K562 (cell line): ENCODE results near the gene DRAXIN. TPM values are rescaled to one million over a fixed set of nuclear protein-coding genes. Genes with fewer than 3 reads are reported as not detected.
A peak's percentile ranks its signal among the peaks of the same experiment; 100 is the strongest.

ENCODE experiments used
- CREB3 ChIP-seq: fragments of 450-650 bp; conservative IDR thresholded peaks from 2 replicates; pipeline ENCODE4 v1.6.1; 2016; ENCODE audit warnings: missing genetic modification characterization, low read depth, mild to moderate bottlenecking, missing compliant biosample characterization, moderate library complexity
- DEAF1 ChIP-seq: fragments of 450-650 bp; formaldehyde crosslinking; IDR thresholded peaks from 2 replicates; pipeline ENCODE4 v1.4.0; 2020; ENCODE audit warnings: mild to moderate bottlenecking, moderate library complexity
- HEY1 ChIP-seq: fragments of 250-450 bp; sonication (Bioruptor Pico); IDR thresholded peaks from 2 replicates; pipeline ENCODE4 v1.5.0; 2020; ENCODE audit warnings: mild to moderate bottlenecking, moderate library complexity, borderline replicate concordance
- KAT7 ChIP-seq: sonication (generic); formaldehyde crosslinking; IDR thresholded peaks from 2 replicates; pipeline ENCODE4 v1.8.0; 2022; ENCODE audit warnings: missing genetic modification reagents, mild to moderate bottlenecking, borderline replicate concordance
- MLX ChIP-seq, 2 experiments: fragments of 450-650 bp in 1 of 2; sonication (generic) in 1 of 2; formaldehyde crosslinking; conservative IDR thresholded peaks; 2 replicates each; pipeline versions ENCODE4 v1.4.0 to v1.8.1; 2020 to 2022; ENCODE audit warnings: mild to moderate bottlenecking in 1 of 2, missing genetic modification reagents in 1 of 2
- MYNN ChIP-seq, 2 experiments: sonication (generic); formaldehyde crosslinking in 1 of 2; IDR thresholded peaks; 2 replicates each; pipeline versions ENCODE4 v1.5.0 to v1.6.1; 2016 to 2020; ENCODE audit warnings: antibody characterized with exemption in 1 of 2, missing genetic modification reagents in 1 of 2
- NCOA1 ChIP-seq: fragments of 450-650 bp; IDR thresholded peaks from 2 replicates; pipeline ENCODE4 v1.6.1; 2016; ENCODE audit warnings: low read depth
- POLR3A ChIP-seq: IDR thresholded peaks from 2 replicates; pipeline ENCODE4 v1.6.1; 2011; ENCODE audit warnings: borderline replicate concordance, mild to moderate bottlenecking, moderate library complexity; ENCODE audit not compliant: insufficient read length, insufficient read depth; ENCODE audit errors: extremely low read depth
- PRMT5 ChIP-seq: sonication (generic); formaldehyde crosslinking; IDR thresholded peaks from 2 replicates; pipeline ENCODE4 v1.5.0; 2020; ENCODE audit warnings: missing genetic modification reagents
- RAD21 ChIP-seq, 2 experiments: fragments of 250-450 bp in 1 of 2; fragments of 450-650 bp in 1 of 2; sonication (Bioruptor Pico) in 1 of 2; formaldehyde crosslinking in 1 of 2; IDR thresholded peaks in 1 of 2; conservative IDR thresholded peaks in 1 of 2; 2 replicates each; pipeline versions ENCODE4 v1.4.0 to v1.8.0; 2020 to 2022; ENCODE audit warnings: mild to moderate bottlenecking in 2 of 2, moderate library complexity in 1 of 2
- RBM14 ChIP-seq: fragments of 200-400 bp; formaldehyde crosslinking; IDR thresholded peaks from 2 replicates; pipeline ENCODE4 v1.6.1; 2018; ENCODE audit warnings: low read depth, mild to moderate bottlenecking, low read length, moderate library complexity, borderline replicate concordance; ENCODE audit not compliant: insufficient read depth
- SAFB ChIP-seq: fragments of 200-400 bp; formaldehyde crosslinking; IDR thresholded peaks from 2 replicates; pipeline ENCODE4 v1.6.1; 2017; ENCODE audit warnings: low read depth, low read length, borderline replicate concordance
- TARDBP ChIP-seq: fragments of 450-650 bp; IDR thresholded peaks from 2 replicates; pipeline ENCODE4 v1.6.1; 2016
- TSHZ1 ChIP-seq: fragments of 250-450 bp; sonication (Bioruptor Pico); IDR thresholded peaks from 2 replicates; pipeline ENCODE4 v1.4.0; 2020; ENCODE audit warnings: mild to moderate bottlenecking, moderate library complexity
- ZFPM2 ChIP-seq: fragments of 250-450 bp; sonication (Bioruptor Pico); IDR thresholded peaks from 2 replicates; pipeline ENCODE4 v1.5.1; 2022; ENCODE audit warnings: mild to moderate bottlenecking
- ZNF124 ChIP-seq: sonication (generic); formaldehyde crosslinking; IDR thresholded peaks from 2 replicates; pipeline ENCODE4 v1.8.1; 2022; ENCODE audit warnings: missing genetic modification reagents
- ZNF589 ChIP-seq: fragments of 200-800 bp; sonication (Bioruptor generic); IDR thresholded peaks from 2 replicates; pipeline ENCODE4 v1.6.1; 2016; ENCODE audit warnings: low read depth, missing genetic modification characterization, missing compliant biosample characterization
- ZNF766 ChIP-seq: fragments of 200-800 bp; sonication (Bioruptor generic); conservative IDR thresholded peaks from 2 replicates; pipeline ENCODE4 v1.6.1; 2016; ENCODE audit warnings: missing genetic modification characterization, missing compliant biosample characterization
- polyA plus RNA-seq, 8 experiments: library from polyadenylated mRNA; depleted of rRNA in 4 of 8; stranded (reverse) in 5 of 8; unstranded in 3 of 8; fragments of >200 nt; fragmentation: Nextera tagmentation in 2 of 8; fragmentation: Illumina TruSeq in 1 of 8; extraction: Ambion mirVana in 2 of 8; extraction: Trizol in 1 of 8; gene quantifications; 2 replicates each; pipeline versions ENCODE4 v1.2.1 to v1.2.3, GENCODE V29; 2011 to 2014; ENCODE audit warnings: inconsistent platforms in 1 of 8, missing spikeins in 1 of 8
- total RNA-seq, 7 experiments: library from RNA; depleted of rRNA in 6 of 7; stranded (reverse); fragments of >200 nt in 6 of 7; fragmentation: Illumina TruSeq in 2 of 7; extraction: Trizol in 2 of 7; gene quantifications; 2 replicates each; pipeline versions ENCODE4 v1.2.1 to v1.2.3, GENCODE V29; 2011 to 2021; ENCODE audit warnings: low replicate concordance in 1 of 7

Gene DRAXIN
- total and polyA plus RNA-seq, 9 of the 15 experiments (the other 6 are each of a cell fraction or from before 2014, with no cell fraction given), result 0.01 to 0.04 (median 0.01) TPM; not detected in 6

DNA sequence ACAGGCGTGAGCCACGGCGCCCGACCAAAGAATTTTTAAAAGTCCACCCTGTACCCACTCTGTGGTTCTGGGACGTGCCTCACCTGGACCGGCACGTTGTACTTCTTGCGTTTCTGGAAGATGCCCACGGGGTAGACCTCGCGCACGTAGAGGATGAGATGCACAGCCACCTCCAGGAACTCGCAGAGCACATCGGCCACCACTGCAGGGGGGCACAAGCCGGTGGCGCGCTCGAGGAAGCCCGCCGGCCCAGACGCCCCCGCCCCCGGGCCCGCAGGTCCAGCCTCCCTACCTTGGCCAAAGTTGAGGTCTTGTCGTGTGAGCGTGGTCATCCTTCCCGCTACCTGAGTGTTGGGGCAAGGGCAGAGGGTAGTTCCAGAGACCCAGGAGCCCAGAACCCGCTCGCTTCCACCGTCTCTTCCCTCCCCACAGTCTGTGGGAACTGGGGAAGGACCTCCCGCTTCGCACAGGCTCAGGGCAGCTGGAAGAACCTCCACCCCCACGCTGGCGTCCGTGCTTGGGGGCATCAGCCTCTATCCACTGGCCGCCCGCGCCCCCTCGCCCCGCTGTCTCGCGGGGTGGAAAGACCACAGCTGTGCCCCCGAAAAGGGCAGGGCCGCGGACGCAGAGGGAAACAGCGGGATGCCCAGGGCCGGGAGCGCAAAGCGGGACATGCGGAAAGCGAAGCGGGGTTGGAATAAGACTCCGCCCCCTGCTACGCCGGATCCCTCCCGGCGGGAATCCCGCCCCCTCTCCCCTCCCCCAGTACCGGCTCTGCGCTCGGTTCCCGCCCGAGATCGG, 11.0 kb upstream of the DRAXIN start (continued):
- TF ChIP-seq TSHZ1 (CRISPR knock-in tag), result 0 out of 2 replicates have a peak, but pooled peaks have one; percentile 51
- TF ChIP-seq KAT7, result peak; percentile 76; the same call in 1 of the 2 replicates
- no peak for TF ChIP-seq NCOA1
- no peak for TF ChIP-seq ZFPM2 (CRISPR knock-in tag)
- no peak for TF ChIP-seq DEAF1 (CRISPR knock-in tag)
- no peak for TF ChIP-seq HEY1 (CRISPR knock-in tag)
- TF ChIP-seq TARDBP, result no peak
- TF ChIP-seq ZNF589, result peak; percentile 46; the same call in 1 of the 2 replicates
- TF ChIP-seq RAD21 (CRISPR knock-in tag; conservative IDR thresholded peaks at IDR 0.05 in 1 of 2, IDR thresholded peaks at IDR 0.05 in 1 of 2), result no peak
- TF ChIP-seq POLR3A, result no peak
- no peak for TF ChIP-seq ZNF124 (CRISPR knock-in tag)
- 0 out of 2 replicates have a peak, but pooled peaks have one; percentile 25 for TF ChIP-seq RBM14
- no peak for TF ChIP-seq CREB3 (tag)
- TF ChIP-seq MLX (CRISPR knock-in tag; conservative IDR thresholded peaks at IDR 0.05), result no peak
- 0 out of 2 replicates have a peak, but pooled peaks have one; percentile 45 for TF ChIP-seq MYNN (IDR thresholded peaks at IDR 0.05)
- TF ChIP-seq MYNN (CRISPR knock-in tag; IDR thresholded peaks at IDR 0.05), result no peak
- TF ChIP-seq SAFB, result peak; percentile 74; the same call in 1 of the 2 replicates
- no peak for TF ChIP-seq ZNF766 (CRISPR knock-in tag)
- TF ChIP-seq PRMT5, result no peak
